GM12873 (cell line): ENCODE measurements around the gene FBXL17.

ENCODE experiments used
- TF ChIP-seq, protein P1 (sequence below): IDR thresholded peaks from 2 replicates; pipeline ENCODE4 v1.5.1; 2012; ENCODE audit warnings: low read depth, mild to moderate bottlenecking, moderate library complexity, low read length, control low read depth; ENCODE audit not compliant: insufficient read depth; ENCODE audit errors: missing control alignments

FBXL17 gene

DNA sequence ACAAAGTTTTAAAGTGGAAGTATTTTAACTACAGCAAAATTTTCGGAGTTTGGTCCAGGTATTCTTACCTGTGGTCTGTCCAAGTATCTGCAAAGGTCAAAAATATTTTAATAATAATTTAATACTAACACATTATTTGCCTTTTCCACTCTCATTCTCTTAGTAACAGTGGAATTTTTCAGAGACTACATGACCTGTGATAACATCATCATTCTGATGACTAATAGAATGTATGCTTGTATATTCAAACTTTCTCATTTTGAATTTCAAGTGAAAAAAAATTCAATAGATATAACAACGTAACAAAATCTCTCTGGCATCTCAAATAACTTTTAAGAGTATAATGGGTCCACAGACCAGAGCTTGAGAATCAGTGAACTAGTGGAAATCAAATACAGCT lies 78.3 kb downstream of the FBXL17 start:
- TF ChIP-seq, protein P1, sequence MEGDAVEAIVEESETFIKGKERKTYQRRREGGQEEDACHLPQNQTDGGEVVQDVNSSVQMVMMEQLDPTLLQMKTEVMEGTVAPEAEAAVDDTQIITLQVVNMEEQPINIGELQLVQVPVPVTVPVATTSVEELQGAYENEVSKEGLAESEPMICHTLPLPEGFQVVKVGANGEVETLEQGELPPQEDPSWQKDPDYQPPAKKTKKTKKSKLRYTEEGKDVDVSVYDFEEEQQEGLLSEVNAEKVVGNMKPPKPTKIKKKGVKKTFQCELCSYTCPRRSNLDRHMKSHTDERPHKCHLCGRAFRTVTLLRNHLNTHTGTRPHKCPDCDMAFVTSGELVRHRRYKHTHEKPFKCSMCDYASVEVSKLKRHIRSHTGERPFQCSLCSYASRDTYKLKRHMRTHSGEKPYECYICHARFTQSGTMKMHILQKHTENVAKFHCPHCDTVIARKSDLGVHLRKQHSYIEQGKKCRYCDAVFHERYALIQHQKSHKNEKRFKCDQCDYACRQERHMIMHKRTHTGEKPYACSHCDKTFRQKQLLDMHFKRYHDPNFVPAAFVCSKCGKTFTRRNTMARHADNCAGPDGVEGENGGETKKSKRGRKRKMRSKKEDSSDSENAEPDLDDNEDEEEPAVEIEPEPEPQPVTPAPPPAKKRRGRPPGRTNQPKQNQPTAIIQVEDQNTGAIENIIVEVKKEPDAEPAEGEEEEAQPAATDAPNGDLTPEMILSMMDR: no peak

- TF ChIP-seq, protein P1: no peak
Measured at GRCh38 chr5:108303086-108303485, 78.8 kb downstream of the FBXL17 start.

- TF ChIP-seq, protein P1: no peak
Measured at GRCh38 chr5:108297042-108297601, 84.8 kb downstream of the FBXL17 start.

DNA sequence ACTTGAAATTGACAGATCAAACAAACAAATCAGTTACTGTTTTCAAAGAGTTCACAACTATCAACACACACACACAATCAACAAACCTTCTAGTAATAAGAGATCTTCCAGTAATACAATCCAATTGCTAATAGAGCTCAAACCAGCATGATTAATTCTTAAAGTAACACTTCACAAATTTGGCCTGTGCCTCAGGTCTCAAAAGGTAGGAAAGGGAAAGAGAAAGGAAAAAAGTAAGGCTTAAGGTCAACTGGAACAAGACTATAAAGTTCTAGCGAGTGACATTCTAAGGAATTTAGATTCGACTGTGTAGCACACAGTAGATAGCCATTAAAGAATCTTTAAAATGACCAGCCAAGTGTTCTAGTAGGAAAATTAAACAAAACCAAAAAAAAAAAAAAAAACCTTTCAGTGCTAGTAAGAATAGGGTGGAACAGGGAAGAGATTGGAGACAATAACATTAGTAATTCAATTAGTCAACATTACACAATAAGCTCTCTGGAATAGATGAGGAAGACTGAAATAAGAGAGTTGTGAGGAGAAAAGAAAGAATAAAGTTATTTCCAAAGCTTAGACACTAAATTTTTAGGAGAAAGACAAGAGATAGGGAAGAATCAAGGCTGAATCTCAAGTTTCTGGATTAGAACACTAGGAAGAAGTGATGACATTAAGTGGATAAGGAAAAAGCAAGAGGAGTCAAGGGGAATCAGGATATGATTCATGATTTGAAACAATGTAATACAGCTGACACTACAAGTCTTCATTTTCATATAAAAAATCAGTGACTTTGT lies 86.1 kb downstream of the FBXL17 start:
- TF ChIP-seq, protein P1: no peak

DNA sequence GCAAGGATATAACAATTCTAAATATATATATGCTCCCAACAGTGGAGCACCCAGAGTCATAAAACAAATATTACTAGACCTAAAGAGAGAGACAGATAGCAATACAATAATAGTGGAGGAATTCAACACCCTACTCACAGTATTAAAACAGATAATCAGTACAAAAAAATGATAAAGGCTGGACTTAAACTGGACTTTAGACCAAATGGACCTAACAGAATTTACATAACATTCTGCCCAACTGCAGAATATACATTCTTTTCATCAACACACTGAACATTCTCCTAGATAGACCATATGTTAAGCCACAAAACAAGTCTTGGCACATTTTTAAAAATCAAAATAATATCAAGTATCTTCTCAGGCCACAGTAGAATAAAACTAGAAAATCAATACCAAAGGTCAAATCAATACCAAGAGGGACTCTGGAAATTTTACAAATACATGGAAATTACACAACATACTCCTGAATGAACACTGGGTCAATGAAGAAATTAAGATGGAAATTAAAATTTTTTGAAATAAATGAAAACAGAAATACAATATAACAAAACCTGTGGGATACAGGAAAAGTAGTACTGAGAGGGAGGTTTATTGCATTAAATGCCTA lies 100.8 kb downstream of the FBXL17 start:
- TF ChIP-seq, protein P1: no peak

DNA sequence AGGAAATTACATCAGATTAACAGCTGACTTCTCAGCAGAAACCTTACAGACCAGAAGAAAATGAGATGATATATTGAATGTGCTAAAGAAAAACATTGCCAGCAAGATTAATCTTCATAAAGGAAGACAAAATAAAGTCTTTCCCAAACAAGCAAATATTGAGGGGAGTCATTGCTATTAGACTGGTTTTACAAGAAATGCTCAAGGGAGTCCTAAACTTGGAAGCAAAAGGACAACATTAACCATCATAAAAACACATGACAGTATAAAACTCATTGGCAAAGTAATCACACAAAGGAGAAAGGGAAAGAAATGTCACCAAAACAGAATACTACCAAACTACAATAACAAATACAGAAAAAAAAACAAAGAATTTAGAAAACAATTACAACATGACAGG lies 101.7 kb downstream of the FBXL17 start:
- TF ChIP-seq, protein P1: no peak
